Esophagus mucosa (tissue), 1 donor: ENCODE measurements around the gene SCIN. TPM values are rescaled to one million over a fixed set of nuclear protein-coding genes. Genes with fewer than 3 reads are reported as not detected.
"Not testable (repeated sequence)": the region's sequence is repeated elsewhere in the genome, so short reads cannot be mapped to it uniquely, and the experiment has no call there.

Experiments
- ATAC-seq: fragments of 200-7000 bp; cut with Tn5 transposase; one replicate; pipeline ENCODE4 v1.9.1; 2020
- total RNA-seq: library from RNA; stranded (reverse); gene quantifications from one replicate; pipeline ENCODE4 v1.2.4, GENCODE V29; 2023
- donor health status: DM: yes; HTN: yes; CAD: no.

SCIN gene
- 1.1 TPM for total RNA-seq

DNA sequence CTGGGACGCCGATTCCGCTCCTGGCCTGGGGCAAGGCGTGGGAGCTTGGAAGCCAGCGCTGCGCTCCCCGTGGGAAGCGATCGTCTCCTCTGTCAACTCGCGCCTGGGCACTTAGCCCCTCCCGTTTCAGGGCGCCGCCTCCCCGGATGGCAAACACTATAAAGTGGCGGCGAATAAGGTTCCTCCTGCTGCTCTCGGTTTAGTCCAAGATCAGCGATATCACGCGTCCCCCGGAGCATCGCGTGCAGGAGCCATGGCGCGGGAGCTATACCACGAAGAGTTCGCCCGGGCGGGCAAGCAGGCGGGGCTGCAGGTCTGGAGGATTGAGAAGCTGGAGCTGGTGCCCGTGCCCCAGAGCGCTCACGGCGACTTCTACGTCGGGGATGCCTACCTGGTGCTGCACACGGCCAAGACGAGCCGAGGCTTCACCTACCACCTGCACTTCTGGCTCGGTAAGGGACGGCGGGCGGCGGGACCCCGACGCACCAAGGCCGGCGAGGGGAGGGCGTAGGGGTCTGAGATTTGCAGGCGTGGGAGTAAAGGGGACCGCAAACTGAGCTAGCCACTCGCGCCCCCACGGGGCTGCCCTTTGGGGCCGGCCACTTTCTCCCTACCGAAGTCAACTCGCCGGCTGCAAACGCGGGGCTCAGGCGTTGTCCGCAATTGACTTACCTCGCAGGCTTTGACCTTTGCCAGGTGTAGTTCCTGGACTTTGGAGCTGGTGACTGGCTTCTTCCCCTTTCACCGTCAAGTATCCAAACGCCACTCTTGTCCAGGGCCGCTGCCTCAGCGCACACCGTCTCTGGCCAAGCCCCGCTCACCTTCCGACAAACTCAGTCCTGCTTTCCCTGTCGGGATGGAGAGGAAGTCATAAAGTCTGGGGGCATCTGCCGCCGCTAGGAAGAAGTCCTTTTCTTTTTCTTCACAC lies at the start of gene SCIN:
SCIN (plus strand) TSS at position 187 of the 928 bp plus-strand sequence; CDS start at position 254, 67 bp downstream.
- peak; percentile 48 for ATAC-seq

GRCh38 chr7:12524794-12525386 lies 45.6 kb upstream of the SCIN start:
- no peak for ATAC-seq

GRCh38 chr7:12526693-12527092 lies 43.8 kb upstream of the SCIN start:
- ATAC-seq: not testable (repeated sequence)

DNA sequence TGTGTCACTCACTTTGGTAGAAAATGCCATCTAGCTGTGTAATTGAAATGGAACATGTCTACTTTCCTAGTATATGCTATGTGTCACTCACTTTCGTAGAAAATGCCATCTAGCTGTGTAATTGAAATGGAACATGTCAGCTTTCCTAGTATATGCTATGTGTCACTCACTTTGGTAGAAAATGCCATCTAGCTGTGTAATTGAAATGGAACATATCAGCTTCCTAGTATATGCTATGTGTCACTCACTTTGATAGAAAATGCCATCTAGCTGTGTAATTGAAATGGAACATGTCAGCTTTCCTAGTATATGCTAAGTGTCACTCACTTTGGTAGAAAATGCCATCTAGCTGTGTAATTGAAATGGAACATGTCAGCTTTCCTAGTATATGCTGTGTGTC lies 42.9 kb upstream of the SCIN start:
- not testable (repeated sequence) for ATAC-seq

- ATAC-seq: no peak
These were observed 40.4 kb upstream of the SCIN start for GRCh38 chr7:12529971-12530710.

GRCh38 chr7:12531784-12532183 lies 38.7 kb upstream of the SCIN start:
- no peak for ATAC-seq

DNA sequence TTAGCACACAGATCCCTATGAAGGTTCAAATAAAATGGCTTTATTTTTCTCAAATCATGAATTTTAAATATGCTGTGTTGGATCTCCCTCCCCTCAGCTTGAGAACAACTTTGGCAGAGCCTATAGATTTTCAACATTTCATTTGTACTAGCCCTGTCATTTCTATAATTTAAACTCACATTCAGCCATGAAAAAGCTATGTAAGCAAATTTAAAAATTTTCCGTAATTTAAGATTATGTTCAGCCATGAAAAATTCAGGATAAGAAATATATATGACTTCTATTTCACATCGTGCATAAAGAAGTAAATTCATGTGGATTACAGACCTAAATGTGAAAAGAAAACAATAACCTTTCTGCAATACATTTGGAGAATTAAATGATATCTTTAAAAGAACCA lies 36.5 kb upstream of the SCIN start:
- no peak for ATAC-seq

DNA sequence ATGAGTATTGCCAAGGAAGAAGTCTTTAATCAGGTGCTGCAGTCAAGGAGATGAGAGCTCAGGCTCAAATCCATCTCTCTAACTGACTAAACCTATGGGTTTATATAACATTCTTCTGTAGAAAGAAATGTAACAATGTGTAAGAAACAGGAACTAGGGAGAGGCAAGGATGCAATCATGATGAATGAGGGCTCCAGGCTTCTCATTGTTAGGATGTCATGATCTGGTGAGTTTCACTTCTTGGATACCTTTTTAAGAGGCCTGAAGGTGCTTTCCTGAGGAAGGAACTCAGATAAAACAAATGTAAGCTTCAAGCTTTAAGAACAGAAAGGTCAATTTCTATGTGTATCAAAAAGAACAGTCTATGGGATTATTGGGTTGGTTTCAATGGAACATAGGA lies 30.8 kb upstream of the SCIN start:
- no peak for ATAC-seq

GRCh38 chr7:12540850-12541249 lies 29.7 kb upstream of the SCIN start:
- ATAC-seq: no peak

DNA sequence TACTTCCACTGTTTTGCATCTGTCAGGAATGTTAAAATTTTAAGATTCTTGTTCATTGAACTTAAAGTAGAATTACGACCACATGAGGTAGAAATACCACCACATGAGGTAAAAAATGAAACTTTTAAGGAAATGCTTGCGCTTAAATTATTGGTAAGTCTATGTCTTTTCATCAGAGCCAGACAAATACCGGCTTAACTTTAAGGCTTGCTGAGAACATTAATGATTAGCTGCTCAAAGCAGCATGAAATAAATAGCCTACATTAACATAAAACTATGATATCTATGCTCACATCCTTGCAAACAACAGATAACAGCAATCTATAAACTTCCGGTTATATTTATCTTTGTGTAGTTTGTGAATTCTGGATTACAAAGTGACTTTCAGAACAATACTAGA lies 26.9 kb upstream of the SCIN start:
- ATAC-seq: no peak

DNA sequence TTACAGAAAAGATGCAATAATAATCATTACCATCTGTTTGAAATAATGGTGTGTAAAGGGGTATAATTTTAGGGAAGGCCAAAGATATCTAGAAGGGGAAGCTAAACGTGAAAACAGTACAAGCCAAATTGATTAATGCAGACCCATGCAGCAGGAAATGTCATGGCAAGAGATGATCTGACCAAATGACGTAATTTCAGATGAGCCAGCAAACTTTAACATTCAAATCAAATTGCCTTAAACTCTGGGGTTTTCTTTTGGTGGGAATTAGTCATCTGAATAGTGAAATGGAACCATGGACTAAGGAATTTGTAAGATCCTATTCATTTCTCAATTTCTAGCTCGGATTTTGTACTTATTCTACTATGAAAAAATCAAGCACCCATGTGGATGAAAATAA lies 21.4 kb upstream of the SCIN start:
- no peak for ATAC-seq

DNA sequence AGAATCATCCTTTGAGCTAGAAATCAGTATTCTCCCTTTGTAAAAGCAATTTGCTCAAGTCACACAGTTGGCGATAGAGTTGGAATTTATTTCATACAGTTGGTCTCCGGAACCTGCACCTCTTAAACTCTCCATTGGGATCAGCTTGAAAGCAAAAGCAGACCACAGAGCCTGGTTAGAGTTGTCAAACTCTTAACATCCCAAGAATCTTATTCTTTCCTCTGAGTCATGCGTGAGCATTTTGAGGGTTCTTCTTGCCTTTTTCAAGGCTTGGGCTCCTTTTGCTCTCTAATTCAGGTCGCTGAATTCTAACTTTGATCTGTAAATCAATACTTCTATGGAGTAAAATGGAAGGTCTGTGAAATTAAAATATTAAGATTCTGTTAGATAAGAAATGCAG lies 19.6 kb upstream of the SCIN start:
- ATAC-seq: no peak

- ATAC-seq: no peak
These were observed 17.6 kb upstream of the SCIN start for GRCh38 chr7:12552876-12553275.

GRCh38 chr7:12553416-12553815 lies 17.1 kb upstream of the SCIN start:
- ATAC-seq: no peak

DNA sequence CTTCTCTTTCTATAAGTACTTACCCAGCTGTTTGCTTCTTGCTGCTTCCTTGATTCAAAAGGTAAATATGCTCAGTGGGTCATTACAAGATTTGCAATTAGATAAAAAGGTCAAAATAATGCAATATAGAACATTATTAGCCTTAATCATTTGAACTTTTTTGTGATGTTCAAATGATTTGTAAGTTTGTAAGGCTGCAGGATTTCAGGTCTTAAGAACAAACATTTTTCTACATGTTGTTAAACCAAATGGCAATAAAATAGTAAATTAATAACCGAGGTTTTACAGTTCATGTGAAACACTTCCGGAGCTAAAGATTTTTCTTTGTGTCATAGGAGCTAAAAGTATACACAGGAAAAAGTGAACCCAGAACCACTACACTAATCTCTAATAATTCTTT lies 16.2 kb upstream of the SCIN start:
- ATAC-seq: no peak

GRCh38 chr7:12554872-12555271 lies 15.6 kb upstream of the SCIN start:
- ATAC-seq: no peak

- not testable (repeated sequence) for ATAC-seq
These were observed 14.8 kb upstream of the SCIN start for GRCh38 chr7:12555695-12556094.

DNA sequence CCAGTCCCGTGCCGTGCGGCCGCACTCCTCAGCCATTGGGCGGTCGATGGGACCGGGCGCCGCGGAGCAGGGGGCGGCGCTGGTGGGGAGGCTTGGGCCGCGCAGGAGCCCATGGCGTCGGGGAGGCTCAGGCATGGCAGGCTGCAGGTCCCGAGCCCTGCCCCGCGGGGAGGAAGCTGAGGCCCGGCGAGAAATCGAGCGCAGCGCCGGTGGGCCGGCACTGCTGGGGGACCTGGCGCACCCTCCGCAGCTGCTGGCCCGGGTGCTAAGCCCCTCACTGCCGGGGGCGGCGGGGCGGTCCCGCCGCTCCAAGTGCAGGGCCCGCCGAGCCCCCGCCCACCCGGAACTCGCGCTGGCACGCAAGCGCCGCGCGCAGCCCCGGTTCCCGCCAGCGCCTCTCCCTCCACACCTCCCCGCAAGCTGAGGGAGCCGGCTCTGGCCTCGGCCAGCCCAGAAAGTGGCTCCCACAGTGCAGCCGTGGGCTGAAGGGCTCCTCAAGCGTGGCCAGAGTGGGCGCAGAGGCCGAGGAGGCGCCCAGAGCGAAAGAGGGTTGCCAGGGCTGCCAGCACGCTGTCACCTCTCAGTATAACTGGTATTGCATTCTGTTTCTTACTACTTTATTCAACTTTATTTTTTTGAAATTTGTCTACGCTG lies 14.3 kb upstream of the SCIN start:
- not testable (repeated sequence) for ATAC-seq

DNA sequence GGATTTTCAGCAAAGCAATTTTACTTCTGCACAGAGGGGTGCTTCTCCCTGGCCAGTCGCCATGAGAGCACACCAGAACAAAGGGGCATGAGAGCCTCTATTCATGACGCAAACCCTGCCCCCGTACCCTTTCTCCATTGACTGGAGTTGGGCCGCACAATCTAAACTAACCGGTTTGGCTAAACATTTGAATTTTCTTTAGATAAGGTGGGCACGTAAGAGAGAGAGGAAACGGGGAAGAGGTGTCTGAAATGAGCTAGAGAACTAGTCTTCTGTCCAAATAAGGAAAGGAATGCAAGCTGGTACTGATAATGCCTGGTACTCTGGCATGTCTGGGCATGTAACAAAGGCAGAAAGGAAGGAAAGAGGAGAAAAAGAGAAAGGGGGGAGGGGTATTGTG lies 13.2 kb upstream of the SCIN start:
- no peak for ATAC-seq

GRCh38 chr7:12564996-12565764 lies 5.3 kb upstream of the SCIN start:
- ATAC-seq: no peak

DNA sequence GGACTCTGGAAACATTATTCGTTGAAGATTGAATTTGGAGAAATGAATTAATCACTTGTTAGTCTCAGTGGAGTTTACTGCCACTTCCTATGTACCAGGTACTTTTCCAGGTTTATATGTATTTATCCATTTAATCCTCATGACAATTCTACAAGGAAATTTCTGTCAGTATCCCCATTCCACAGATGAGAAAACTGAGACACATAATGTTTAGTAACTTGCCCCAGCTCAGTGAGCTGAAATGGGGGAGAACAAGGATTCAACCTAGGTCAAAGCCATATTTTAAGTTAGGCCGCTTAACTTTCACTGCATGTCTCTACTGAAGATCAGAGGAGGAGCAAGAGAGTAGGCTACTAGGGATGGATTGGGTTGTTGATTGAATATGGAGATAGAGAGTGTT lies 4.6 kb upstream of the SCIN start:
- no peak for ATAC-seq

- ATAC-seq: no peak
These were observed 3.5 kb upstream of the SCIN start for GRCh38 chr7:12567015-12567414.
